IMR-90 (cell line): Measurements from ENCODE around the gene UFSP1. TPM values are rescaled to one million over a fixed set of nuclear protein-coding genes. Genes with fewer than 3 reads are reported as not detected.
A peak's percentile ranks its signal among the peaks of the same experiment; 100 is the strongest.

Experiments
- ATAC-seq: fragments of 200-7000 bp; cut with Tn5 transposase; 2 replicates; pipeline ENCODE4 v1.9.1; 2020; ENCODE audit warnings: low read depth, mild to moderate bottlenecking, moderate library complexity
- BruUV-seq: library from RNA; stranded (reverse); fragments of 400-500 nt; replicated peaks from 2 replicates; lab custom pipeline; 2021; lab: Mats Ljungman, UMichigan
- CTCF ChIA-PET: fragments of 300-600 bp; formaldehyde crosslinking; extraction: SDS; loops from one replicate; lab custom pipeline; 2021; ENCODE audit warnings: antibody characterized with exemption; lab: Yijun Ruan, JAX
- POLR2A ChIA-PET: fragments of 300-600 bp; sonication (Branson Sonifier 250); formaldehyde crosslinking; loops from one replicate; lab custom pipeline; 2022; ENCODE audit warnings: antibody characterized with exemption; ENCODE audit not compliant: unreplicated experiment; lab: Charles Lee
- DNase-seq: peaks from one replicate; pipeline ENCODE4 v3.0.0; 2013
- H2AFZ ChIP-seq: replicated peaks from 2 replicates; pipeline ENCODE3; 2013; ENCODE audit warnings: low read length, mild to moderate bottlenecking; ENCODE audit not compliant: poor library complexity
- H2AK5ac ChIP-seq: 2 replicates; pipeline ENCODE4 v1.6.1; 2013; ENCODE audit warnings: low read depth, low read length, inconsistent platforms
- H2AK9ac ChIP-seq: replicated peaks from 2 replicates; pipeline ENCODE3; 2013; ENCODE audit warnings: mild to moderate bottlenecking, low read depth, low read length, moderate library complexity; ENCODE audit not compliant: poor library complexity
- H2BK120ac ChIP-seq: 2 replicates; pipeline ENCODE4 v1.6.1; 2013; ENCODE audit warnings: low read depth, low read length, inconsistent platforms
- H2BK15ac ChIP-seq: 3 replicates; pipeline ENCODE4 v1.6.1; 2013; ENCODE audit warnings: low read depth, low read length, inconsistent platforms
- H2BK20ac ChIP-seq: 2 replicates; pipeline ENCODE4 v1.6.1; 2013; ENCODE audit warnings: low read depth, mild to moderate bottlenecking, inconsistent platforms, low read length, moderate library complexity
- H2BK5ac ChIP-seq: 2 replicates; pipeline ENCODE4 v1.6.1; 2013; ENCODE audit warnings: mild to moderate bottlenecking, low read depth, low read length, inconsistent platforms; ENCODE audit not compliant: poor library complexity, severe bottlenecking
- H3K14ac ChIP-seq: replicated peaks from 2 replicates; pipeline ENCODE4 v1.6.1; 2013; ENCODE audit warnings: low read depth, low read length, inconsistent platforms
- H3K18ac ChIP-seq: 2 replicates; pipeline ENCODE4 v1.6.1; 2013; ENCODE audit warnings: low read depth, low read length, control low read depth
- H3K23ac ChIP-seq: 2 replicates; pipeline ENCODE4 v1.6.1; 2013; ENCODE audit warnings: low read depth, low read length, inconsistent platforms
- H3K27ac ChIP-seq: 2 replicates; pipeline ENCODE4 v1.5.1; 2013; ENCODE audit warnings: mild to moderate bottlenecking, control low read depth, low read length; ENCODE audit not compliant: insufficient read depth
- H3K27me3 ChIP-seq: 2 replicates; pipeline ENCODE4 v1.6.1; 2013; ENCODE audit warnings: low read length; ENCODE audit not compliant: control insufficient read depth, insufficient read depth
- H3K36me3 ChIP-seq: 2 replicates; pipeline ENCODE4 v1.6.1; 2013; ENCODE audit warnings: low read length, mixed read lengths; ENCODE audit not compliant: control insufficient read depth, insufficient read depth
- H3K4ac ChIP-seq: 2 replicates; pipeline ENCODE4 v1.6.1; 2013; ENCODE audit warnings: low read depth, low read length, inconsistent platforms
- H3K4me1 ChIP-seq: 2 replicates; pipeline ENCODE4 v1.6.1; 2013; ENCODE audit warnings: low read length, mixed read lengths; ENCODE audit not compliant: control insufficient read depth, insufficient read depth
- H3K4me2 ChIP-seq: 2 replicates; pipeline ENCODE4 v1.6.1; 2013; ENCODE audit warnings: low read depth, mild to moderate bottlenecking, control low read depth, low read length, moderate library complexity
- H3K4me3 ChIP-seq: 2 replicates; pipeline ENCODE4 v1.5.1; 2013; ENCODE audit warnings: low read depth, mild to moderate bottlenecking, control low read depth, low read length, moderate library complexity; ENCODE audit not compliant: insufficient read depth
- H3K56ac ChIP-seq: 2 replicates; pipeline ENCODE4 v1.6.1; 2013; ENCODE audit warnings: low read length, inconsistent platforms; ENCODE audit not compliant: insufficient read depth; ENCODE audit errors: extremely low read depth
- H3K79me1 ChIP-seq, 2 experiments: 2 replicates each; pipeline ENCODE4 v1.6.1; 2013; ENCODE audit warnings: low read length in 2 of 2, inconsistent platforms in 1 of 2, low read depth in 1 of 2
- H3K9ac ChIP-seq: 2 replicates; pipeline ENCODE4 v1.6.1; 2013; ENCODE audit warnings: low read depth, low read length, control low read depth
- H3K9me1 ChIP-seq: 2 replicates; pipeline ENCODE4 v1.6.1; 2013; ENCODE audit warnings: low read length, inconsistent platforms; ENCODE audit not compliant: insufficient read depth
- H3K9me3 ChIP-seq: 2 replicates; pipeline ENCODE4 v1.6.1; 2013; ENCODE audit warnings: low read length; ENCODE audit not compliant: control insufficient read depth, insufficient read depth
- H4K20me1 ChIP-seq: 2 replicates; pipeline ENCODE4 v1.6.1; 2013; ENCODE audit warnings: low read length, inconsistent platforms; ENCODE audit not compliant: insufficient read depth
- H4K5ac ChIP-seq: 2 replicates; pipeline ENCODE4 v1.6.1; 2013; ENCODE audit warnings: mild to moderate bottlenecking, low read depth, low read length, control low read depth
- H4K8ac ChIP-seq, 2 experiments: 2 replicates each; pipeline ENCODE4 v1.6.1; 2013; ENCODE audit warnings: low read depth in 2 of 2, low read length in 2 of 2, control low read depth in 1 of 2, inconsistent platforms in 1 of 2
- H4K91ac ChIP-seq: 2 replicates; pipeline ENCODE4 v1.6.1; 2013; ENCODE audit warnings: low read depth, low read length, inconsistent platforms; ENCODE audit not compliant: insufficient read depth
- CHD1 ChIP-seq: IDR thresholded peaks from 2 replicates; pipeline ENCODE4 v1.6.1; 2012; ENCODE audit warnings: low read depth, low read length, improper control_type of control experiment
- ELK1 ChIP-seq: fragments of 150-350 bp; IDR thresholded peaks from 2 replicates; pipeline ENCODE4 v1.6.1; 2016; ENCODE audit warnings: low read depth, mild to moderate bottlenecking, low read length, moderate library complexity, borderline replicate concordance
- FOS ChIP-seq: fragments of 150-350 bp; IDR thresholded peaks from 2 replicates; pipeline ENCODE4 v1.6.1; 2016; ENCODE audit warnings: low read depth, low read length
- MAFK ChIP-seq: IDR thresholded peaks from 2 replicates; pipeline ENCODE4 v1.6.1; 2012; ENCODE audit warnings: low read depth, low read length, improper control_type of control experiment
- POLR2A ChIP-seq: IDR thresholded peaks from 2 replicates; pipeline ENCODE4 v1.6.1; 2012; ENCODE audit warnings: mild to moderate bottlenecking, low read depth, low read length
- RAD21 ChIP-seq: IDR thresholded peaks from 2 replicates; pipeline ENCODE4 v1.6.1; 2012; ENCODE audit warnings: low read length, improper control_type of control experiment
- RCOR1 ChIP-seq: IDR thresholded peaks from 2 replicates; pipeline ENCODE4 v1.6.1; 2012; ENCODE audit warnings: mild to moderate bottlenecking, low read length, improper control_type of control experiment; ENCODE audit not compliant: insufficient replicate concordance
- RFX5 ChIP-seq: IDR thresholded peaks from 2 replicates; pipeline ENCODE4 v1.8.0; 2012; ENCODE audit warnings: low read depth, mild to moderate bottlenecking, low read length, moderate library complexity
- USF2 ChIP-seq: fragments of 150-350 bp; IDR thresholded peaks from 2 replicates; pipeline ENCODE4 v1.6.1; 2017; ENCODE audit warnings: mild to moderate bottlenecking, antibody characterized with exemption, low read length, low read depth
- WGBS, 2 experiments: methylation state at CpG; one replicate each; pipeline versions ENCODE4 v1.1.5 to v1.1.7; 2013; ENCODE audit warnings: missing lambda C conversion rate in 2 of 2; ENCODE audit not compliant: insufficient read length in 1 of 2; ENCODE audit errors: extremely low coverage in 2 of 2; 5-methylcytosine and 5-hydroxymethylcytosine counted together
- dilution Hi-C: fragments of 300-500 bp; cut with HindIII; formaldehyde crosslinking; loops from one replicate; pipeline ENCODE4 v1.14.3; 2018; ENCODE audit warnings: low sequenced_read_pairs; ENCODE audit not compliant: unreplicated experiment
- in situ Hi-C: fragments of 300-500 bp; cut with MboI; formaldehyde crosslinking; loops from 3 replicates; pipeline ENCODE4 v1.14.3; 2019; ENCODE audit warnings: low sequenced_read_pairs, inconsistent platforms, mixed read lengths
- intact Hi-C: fragments of 100-400 bp; cut with micrococcal nuclease; formaldehyde crosslinking; loops from 2 replicates; pipeline ENCODE4 v1.10.0; 2022
- polyA plus RNA-seq, 3 experiments: library from polyadenylated mRNA; depleted of rRNA; stranded (reverse); fragments of >200 nt; gene quantifications; 2 replicates each; pipeline ENCODE4 v1.2.3, GENCODE V29; 2012; ENCODE audit warnings: low replicate concordance in 1 of 3
- total RNA-seq: library from RNA; depleted of rRNA; stranded (reverse); fragments of >200 nt; gene quantifications from 2 replicates; pipeline ENCODE4 v1.2.3, GENCODE V29; 2012

Gene UFSP1
- total and polyA plus RNA-seq, 2 of the 4 experiments (the other 2 are of a cell fraction): 0.36 to 1.0 TPM

- Histone ChIP-seq H2AFZ (no peak overlapping the region), H2BK20ac (no peak overlapping the region), H3K18ac (no peak overlapping the region), H3K27me3 (peaks cover 32% of the 10 kb centered on the region), H4K8ac (no peak overlapping the region), H4K20me1 (peaks cover 4% of the 10 kb centered on the region; the same call in 1 of the 2 replicates), H3K79me1 (no peaks in the 10 kb centered on the region), H2AK5ac (0 out of 2 replicates have a peak overlapping the region, but pooled peaks have one; percentile 7), H3K36me3 (no peaks in the 10 kb centered on the region), H4K5ac (no peak overlapping the region), H4K91ac (no peak overlapping the region), H3K14ac (no peak overlapping the region), H2AK9ac (peak overlapping the region; percentile 72), H3K23ac (no peak overlapping the region), H3K4ac (no peak overlapping the region), H3K4me2 (no peak overlapping the region), H3K9ac (no peak overlapping the region), H2BK120ac (no peak overlapping the region), H3K9me1 (peaks cover 3% of the 10 kb centered on the region; the same call in 1 of the 2 replicates), H3K27ac (no peak overlapping the region), H2BK15ac (no peak overlapping the region), H3K4me3 (no peak overlapping the region), H3K4me1 (peaks cover 6% of the 10 kb centered on the region), H2BK5ac (no peak overlapping the region), H3K9me3 (peaks cover 2% of the 10 kb centered on the region; the same call in 1 of the 2 replicates), H3K56ac (no peak overlapping the region)
- ChIA-PET POLR2A (no interaction called here), CTCF (interaction anchor here (1.2 kb wide), 1 partner anchor 188 kb away, joined by 4 read pairs; the partner anchor contains the start of gene POP7)
- BruUV-seq: no TSS peak
- TF ChIP-seq MAFK: no peak
- no peak for TF ChIP-seq FOS
- no peak for TF ChIP-seq POLR2A
- TF ChIP-seq RFX5: no peak
- TF ChIP-seq USF2: no peak
- TF ChIP-seq CHD1: no peak
- TF ChIP-seq RAD21: no peak
- no peak for TF ChIP-seq ELK1
- no peak for TF ChIP-seq RCOR1
- DNase-seq (no peak), ATAC-seq (no peak)
- 75% methylated on average over 9 of the region's 40 CpGs; no CpG with 5 or more reads in 1 of the 2 experiments for WGBS, 2 experiments
- in situ Hi-C loops (loop anchor here (5.0 to 10.0 kb wide), 2 partner anchors 163 to 391 kb away; no protein-coding TSS in a partner anchor), dilution Hi-C loops (no loop called here), intact Hi-C loops (loop anchor here (1.0 kb wide), 1 partner anchor 350 kb away; no protein-coding TSS in a partner anchor)
These were observed 4.6 kb upstream of the UFSP1 start for GRCh38 chr7:100893910-100894721.
